Coronary artery (tissue), 2 donors: ENCODE measurements around the gene SALL2.

ENCODE experiments used
- DNase-seq: peaks from one replicate; pipeline ENCODE4 v3.0.0-alpha.2; 2017; ENCODE audit warnings: low spot score
- H3K27ac ChIP-seq, 2 donors: fragments of 200-600 bp; sonication (generic); one replicate each; pipeline ENCODE4 v1.5.1; 2016 to 2019
- H3K4me3 ChIP-seq: fragments of 200-600 bp; sonication (generic); 2 replicates; pipeline ENCODE4 v1.5.1; 2016; ENCODE audit warnings: mild to moderate bottlenecking, moderate library complexity
- TF ChIP-seq, protein P1 (sequence below): fragments of 200-600 bp; sonication (generic); IDR thresholded peaks from one replicate; pipeline ENCODE4 v1.5.1; 2019; ENCODE audit warnings: antibody characterized with exemption

Gene SALL2

GRCh38 chr14:21503376-21503775, 22.8 kb downstream of the SALL2 start:
- DNase-seq: no peak
- Histone ChIP-seq H3K4me3 (no peak overlapping the region), H3K27ac (no peak overlapping the region)
- TF ChIP-seq, protein P1, sequence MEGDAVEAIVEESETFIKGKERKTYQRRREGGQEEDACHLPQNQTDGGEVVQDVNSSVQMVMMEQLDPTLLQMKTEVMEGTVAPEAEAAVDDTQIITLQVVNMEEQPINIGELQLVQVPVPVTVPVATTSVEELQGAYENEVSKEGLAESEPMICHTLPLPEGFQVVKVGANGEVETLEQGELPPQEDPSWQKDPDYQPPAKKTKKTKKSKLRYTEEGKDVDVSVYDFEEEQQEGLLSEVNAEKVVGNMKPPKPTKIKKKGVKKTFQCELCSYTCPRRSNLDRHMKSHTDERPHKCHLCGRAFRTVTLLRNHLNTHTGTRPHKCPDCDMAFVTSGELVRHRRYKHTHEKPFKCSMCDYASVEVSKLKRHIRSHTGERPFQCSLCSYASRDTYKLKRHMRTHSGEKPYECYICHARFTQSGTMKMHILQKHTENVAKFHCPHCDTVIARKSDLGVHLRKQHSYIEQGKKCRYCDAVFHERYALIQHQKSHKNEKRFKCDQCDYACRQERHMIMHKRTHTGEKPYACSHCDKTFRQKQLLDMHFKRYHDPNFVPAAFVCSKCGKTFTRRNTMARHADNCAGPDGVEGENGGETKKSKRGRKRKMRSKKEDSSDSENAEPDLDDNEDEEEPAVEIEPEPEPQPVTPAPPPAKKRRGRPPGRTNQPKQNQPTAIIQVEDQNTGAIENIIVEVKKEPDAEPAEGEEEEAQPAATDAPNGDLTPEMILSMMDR: no peak

DNA sequence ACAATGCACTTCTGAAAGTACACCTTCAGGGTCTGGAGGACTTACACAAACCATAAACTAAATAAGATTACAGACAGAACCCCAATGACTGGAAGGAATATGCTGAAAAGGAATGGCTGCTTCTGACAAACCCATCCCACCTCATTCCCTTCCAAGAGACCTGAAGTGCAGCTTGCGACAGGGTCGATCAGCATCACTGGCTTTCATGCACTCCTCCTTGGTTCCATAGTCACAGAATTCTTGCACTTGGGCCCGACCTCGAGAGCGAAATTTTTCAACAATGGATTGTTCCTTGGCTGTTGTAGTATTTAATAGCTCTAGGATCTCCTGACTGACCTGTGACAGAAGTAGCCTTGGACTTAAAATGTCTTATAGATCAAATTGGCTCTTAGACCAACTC, 24.6 kb downstream of the SALL2 start:
- DNase-seq: no peak
- no peak overlapping the region for H3K27ac ChIP-seq
- no peak overlapping the region for H3K4me3 ChIP-seq
- TF ChIP-seq, protein P1: no peak

GRCh38 chr14:21498540-21499526, 27.3 kb downstream of the SALL2 start:
- no peak overlapping the region for H3K27ac ChIP-seq
- H3K4me3 ChIP-seq: no peak overlapping the region
- TF ChIP-seq, protein P1: peak; percentile 20
- no peak for DNase-seq

GRCh38 chr14:21496453-21496852, 29.7 kb downstream of the SALL2 start:
- no peak for DNase-seq
- Histone ChIP-seq H3K4me3 (no peak overlapping the region), H3K27ac (no peak overlapping the region)
- TF ChIP-seq, protein P1: no peak

- H3K4me3 ChIP-seq: no peak overlapping the region
- DNase-seq: no peak
Measured at GRCh38 chr14:21494902-21495762, 31.0 kb downstream of the SALL2 start.

DNA sequence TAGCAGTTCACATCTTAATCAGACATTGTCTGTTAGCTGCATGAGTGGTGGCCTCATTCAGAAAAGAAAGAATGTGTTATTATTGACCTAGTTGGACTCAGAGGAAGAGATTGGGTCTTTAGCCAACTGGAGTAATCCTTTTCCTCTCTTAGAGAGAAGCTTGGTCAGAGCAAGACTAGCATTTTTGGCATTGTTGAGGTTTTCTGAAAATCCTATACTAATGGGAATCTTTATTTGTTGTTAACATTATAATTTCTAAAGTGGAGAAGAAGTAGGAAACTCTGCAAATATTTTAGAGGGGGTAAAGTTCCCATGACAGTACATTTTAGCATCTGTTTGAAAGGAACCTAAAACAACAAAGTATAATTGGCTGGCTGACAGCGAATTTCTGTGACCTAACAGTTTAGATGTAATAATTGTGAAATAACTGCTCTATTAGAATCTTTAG, 39.5 kb downstream of the SALL2 start:
- no peak overlapping the region for H3K27ac ChIP-seq
- TF ChIP-seq, protein P1: no peak
- no peak overlapping the region for H3K4me3 ChIP-seq
- no peak for DNase-seq

More at GRCh38 chr14:21494902-21495762, 31.0 kb downstream of the SALL2 start:
- H3K27ac ChIP-seq: no peak overlapping the region
- TF ChIP-seq, protein P1: no peak
